ENCODE results near the gene STK36.

STK36 gene

DNA sequence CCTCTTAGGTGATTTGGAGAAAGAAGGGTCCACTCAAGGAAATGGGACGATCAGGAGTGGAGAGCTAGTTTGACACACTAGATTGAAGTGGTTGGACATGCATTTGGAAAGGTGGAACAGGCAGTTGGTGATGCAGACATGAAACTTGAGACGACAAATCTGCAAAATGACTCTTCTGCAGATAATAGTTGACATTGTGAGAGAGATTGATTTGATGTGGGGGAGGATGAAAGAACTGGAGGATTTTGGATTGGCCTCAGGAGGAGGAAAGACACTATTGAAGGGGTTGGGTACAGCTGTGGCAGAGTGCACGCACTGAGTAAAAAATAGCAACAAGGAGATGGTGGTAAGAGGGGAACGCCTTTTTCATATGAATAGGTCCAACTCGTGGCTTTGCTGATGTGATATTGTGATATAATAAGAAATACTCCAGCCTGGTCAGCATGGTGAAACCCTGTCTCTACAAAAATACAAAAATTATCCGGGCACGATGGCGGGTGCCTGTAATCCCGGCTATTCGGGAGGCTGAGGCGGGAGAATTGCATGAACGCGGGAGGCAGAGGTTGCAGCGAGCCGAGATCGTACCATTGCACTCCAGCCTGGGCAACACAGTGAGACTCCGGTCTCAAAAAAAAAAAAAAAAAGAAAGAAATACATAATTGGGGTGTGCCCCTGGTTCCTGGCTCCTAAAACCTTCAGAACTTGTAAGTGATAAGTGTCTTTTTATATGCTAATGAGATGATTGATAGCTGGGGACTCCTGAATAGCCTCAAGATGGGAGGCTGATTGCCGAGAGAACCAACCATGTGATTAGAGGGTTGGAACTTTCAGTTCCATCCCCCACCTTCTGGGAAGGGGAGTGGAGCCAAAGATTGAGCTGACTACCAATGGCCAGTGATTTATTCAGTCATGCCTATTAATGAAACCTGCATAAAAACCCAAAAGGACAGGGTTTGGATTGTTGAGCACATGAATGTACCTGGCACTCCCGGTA is 48.5 kb downstream of the STK36 start:
- no peak for DNase-seq

DNA sequence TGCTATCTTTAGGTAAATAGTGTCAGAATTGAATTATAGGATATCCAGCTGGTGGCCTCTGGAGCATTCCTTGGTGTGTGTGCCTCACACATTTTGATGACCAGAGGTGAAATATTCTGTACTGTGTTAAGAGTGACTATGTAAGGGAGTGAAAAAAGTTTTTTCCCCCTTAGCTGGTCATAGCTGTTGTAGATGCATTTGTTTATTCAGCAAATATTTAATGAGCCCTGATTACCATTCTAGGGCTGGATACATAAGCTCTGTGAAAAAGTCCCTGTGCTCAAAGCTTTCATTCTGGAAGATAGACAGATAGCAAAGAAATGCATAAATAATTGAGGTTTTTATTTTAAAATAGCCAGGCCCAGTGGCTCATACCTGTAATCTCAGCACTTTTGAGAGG is 49.6 kb downstream of the STK36 start:
- DNase-seq = no peak

DNA sequence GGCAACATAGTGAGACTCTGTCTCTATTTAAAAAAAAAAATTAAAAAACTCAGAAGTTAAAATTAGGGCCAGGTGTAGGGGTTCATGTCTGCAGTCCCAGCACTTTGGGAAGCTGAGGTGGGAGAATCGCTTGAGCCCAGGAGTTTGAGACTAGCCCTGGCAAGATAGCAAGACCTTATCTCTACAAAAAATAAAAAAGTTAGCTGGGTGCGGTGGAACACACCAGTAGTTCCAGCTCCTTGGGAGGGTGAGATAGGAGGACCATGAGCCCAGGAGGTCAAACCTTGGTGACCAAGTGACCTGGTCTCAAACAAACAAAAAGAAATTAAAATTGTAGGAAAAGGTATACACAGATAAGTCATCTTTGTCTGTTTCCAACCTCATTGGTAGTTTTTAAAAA is 50.0 kb downstream of the STK36 start:
- no peak for DNase-seq

DNA sequence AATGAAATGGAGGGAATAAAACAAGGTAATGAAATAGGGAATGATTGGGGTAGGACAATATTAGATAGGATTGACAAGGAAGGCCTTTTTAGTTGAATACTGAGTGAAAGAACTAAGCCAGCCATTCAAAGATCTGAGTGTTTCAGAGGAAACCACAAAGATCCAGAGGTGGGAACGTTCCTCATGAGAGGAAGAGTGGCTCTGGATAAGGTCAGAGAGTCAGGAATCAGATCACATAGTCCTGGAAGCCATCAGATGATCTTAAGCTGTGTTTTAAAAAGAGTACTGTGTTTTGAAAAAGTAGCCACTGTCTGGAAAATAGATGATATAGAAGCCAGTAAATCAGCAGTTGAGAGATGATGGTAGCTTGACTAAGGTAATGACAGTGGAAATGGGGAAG is 50.5 kb downstream of the STK36 start:
- DNase-seq = no peak

DNA sequence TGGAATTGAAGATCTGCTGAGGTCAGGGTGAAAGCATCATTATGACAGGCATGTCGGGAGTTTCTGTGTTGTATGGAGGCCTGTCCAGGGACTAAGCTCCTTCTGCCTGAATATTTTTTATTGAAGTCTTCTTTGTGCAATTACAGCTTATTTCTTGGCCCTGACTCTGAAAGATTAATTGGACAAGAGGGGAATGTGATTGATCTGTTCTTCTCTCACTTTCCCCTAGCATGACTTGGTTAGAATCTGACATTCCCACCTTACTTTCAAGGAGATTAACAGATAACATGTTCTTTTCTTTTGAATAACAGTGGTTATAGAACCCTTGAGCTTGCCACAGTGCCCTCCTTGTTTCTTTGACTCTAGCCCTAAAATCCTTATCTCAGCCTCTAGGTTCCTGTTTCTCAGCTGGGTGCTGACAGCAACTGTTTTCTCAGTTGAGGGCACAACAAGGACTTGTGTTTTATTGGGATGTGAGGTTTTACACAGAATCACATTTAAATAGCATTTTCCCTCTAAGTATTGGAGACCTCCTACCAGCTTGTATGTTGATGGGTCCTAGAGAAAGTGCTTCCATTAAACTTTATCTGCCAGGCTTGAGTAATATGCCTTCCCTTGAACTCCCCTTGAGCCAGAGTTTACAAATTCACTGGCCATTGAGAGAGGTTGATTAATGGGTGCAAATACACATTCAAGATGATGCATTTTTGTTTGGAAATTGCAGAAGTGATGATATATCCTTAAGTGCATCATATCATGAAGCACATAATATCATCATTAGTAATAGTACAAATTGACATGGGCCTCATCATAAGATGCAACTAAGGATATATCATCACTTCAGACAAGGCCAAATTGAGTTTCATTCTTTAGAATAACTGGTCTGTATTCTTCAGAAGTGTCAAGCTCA is 51.2 kb downstream of the STK36 start:
- no peak for DNase-seq

DNA sequence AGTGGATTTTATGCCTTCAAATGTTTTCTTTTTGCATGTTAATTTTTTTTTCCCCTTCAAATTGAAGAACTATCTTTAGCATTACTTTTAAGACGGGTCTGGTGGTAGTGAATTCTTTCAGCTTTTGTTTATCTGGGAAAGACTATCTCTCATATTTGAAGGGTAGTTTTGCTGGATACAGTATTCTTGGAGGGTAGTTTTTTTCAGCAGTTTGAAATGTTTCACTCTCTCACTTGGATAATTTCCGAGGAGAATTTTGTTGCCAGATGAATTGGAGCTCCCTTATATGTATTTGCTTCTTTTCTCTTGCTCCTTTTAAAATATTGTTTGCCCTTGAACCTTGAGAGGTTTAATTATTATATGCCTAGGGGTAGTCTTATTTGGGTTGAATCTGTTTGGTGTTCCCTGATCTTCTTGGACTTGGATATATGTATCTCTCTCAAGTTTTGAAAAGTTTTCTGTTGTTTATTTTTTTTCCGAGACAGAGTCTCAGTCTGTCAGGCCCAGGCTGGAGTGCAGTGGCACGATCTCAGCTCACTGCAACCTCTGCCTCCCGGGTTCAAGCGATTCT is 54.2 kb downstream of the STK36 start:
- no peak for DNase-seq

DNA sequence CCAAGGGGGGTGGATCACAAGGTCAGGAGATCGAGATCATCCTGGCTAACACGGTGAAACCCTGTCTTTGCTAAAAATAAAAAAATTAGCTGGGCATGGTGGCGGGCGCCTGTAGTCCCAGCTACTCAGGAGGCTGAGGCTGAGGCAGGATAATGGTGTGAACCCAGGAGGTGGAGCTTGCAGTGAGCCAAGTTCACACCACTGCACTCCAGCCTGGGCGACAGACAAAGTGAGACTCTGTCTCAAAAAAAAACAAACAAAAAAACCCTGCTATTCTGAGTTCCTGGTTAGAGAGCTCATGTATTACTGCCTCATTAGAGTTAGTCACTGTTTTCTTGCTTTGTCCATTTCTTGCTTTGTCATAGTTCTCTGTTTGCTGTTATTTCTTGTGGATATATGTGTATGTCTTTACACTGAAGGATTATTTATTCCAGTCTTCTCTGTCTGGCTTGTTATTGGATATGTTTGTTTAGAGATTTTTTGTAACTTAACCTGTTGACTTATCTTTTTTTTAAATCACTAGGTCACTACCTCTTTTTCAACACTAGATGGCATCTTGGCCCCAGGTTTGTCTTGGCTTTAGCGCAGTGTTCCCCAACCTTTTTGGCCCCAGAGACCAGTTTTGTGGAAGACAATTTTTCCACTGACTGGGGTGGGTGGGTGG is 55.7 kb downstream of the STK36 start:
- no peak for DNase-seq

DNA sequence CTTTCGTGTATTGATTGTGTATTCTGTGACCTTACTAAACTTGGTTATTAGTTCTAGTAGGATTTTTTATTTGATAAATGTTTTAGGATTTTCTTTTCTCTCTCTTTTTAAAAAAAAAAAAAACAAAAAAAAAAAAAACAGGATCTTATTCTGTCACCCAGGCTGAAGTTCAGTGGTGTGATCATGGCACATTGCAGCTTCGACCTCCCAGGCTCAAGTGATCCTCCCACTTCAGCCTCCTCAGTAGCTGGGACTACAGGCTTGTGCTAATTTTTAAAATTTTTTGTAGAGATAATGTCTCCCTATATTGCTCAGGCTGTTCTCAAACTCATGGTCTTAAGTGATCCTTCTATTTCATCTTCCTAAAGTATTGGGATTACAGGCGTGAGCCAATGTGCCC is 57.8 kb downstream of the STK36 start:
- no peak for DNase-seq

DNA sequence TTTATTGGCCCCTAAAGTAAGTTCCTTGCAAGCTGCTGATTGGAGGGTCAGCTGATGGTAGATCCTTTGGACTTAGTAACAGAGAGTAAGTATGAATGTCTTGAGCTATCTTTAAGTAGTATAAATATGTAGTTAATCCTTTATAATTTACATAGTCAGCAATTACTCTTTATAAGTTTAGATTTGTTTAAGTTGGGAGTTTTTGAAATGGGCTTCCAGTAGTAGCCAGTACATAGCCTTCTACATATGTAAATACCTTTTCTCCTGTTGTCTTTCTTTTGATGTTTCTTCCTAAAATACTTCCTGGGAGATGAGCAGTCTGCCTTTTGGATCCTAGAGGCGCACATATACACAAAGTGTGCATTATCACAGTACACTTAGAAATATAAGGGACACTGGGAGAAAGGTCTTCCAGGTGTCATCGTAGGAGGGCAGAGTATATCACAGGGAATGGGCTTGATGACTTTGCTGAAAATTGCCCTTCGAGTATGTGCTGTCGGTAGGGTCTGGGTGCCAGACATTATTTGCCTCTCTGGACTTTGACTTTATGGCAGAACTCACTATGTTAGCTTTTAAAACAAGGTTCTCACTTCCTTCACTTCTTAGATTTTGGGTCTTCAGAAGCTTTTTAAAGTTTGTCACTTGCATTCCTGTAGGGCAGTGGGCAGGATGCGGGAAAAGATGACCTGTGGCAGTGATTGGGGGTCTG is 60.3 kb downstream of the STK36 start:
- no peak for DNase-seq

DNA sequence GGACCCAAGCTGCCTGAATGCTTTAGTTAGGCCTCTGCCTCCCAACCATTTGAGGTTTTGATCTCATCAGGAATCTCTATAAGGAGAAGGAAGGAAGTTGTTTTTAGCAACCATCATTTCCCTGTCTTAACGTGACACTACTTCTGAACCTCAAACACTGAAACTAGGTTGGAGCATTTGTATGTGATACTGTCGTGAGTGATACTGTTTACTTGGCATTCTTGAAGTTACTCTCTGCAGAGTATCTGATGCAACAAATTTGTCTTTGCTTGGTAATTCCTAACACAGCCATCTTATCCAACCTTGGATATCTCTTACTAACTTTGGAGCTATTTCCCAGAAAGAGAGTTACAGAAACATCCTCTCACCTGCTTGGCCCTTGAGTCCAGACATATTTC is 60.9 kb downstream of the STK36 start:
- DNase-seq = no peak

DNA sequence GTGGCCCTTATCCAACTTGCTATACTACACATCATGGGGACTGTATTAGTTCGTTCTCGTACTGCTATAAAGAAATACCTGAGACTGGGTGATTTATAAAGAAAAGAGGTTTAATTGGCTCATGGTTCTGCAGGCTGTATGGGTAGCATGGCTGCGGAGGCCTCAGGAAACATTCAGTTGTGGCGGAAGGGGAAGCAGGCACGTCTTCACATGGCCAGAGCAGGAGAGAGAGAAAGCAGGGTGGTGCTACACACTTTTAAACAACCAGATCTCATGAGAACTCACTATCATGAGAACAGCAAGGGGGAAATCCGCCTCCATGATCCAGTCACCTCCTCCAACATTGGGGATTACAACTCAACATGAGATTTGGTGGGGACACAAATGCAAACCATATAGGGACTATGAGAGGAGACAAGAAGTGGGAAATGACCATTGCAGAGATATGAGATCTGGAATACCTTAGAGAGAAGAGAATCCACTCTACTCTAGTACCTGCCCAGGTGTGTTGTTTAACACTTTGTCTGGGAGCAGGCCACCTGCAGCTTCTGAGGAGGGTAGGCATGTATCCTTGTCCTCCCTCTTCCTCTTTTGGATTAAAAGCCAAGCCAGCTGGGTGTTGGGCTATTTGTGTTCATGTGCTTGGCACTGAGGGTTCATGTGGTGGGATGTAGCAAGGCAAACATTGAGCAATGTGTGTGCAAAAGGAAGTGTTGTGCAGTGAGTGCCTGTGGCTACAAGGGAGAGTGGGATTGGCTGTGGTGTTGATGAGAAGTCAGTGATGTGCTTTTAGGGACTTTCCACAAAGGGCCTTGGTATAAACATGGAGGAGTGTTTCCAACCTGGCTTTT is 61.5 kb downstream of the STK36 start:
- DNase-seq = no peak

DNA sequence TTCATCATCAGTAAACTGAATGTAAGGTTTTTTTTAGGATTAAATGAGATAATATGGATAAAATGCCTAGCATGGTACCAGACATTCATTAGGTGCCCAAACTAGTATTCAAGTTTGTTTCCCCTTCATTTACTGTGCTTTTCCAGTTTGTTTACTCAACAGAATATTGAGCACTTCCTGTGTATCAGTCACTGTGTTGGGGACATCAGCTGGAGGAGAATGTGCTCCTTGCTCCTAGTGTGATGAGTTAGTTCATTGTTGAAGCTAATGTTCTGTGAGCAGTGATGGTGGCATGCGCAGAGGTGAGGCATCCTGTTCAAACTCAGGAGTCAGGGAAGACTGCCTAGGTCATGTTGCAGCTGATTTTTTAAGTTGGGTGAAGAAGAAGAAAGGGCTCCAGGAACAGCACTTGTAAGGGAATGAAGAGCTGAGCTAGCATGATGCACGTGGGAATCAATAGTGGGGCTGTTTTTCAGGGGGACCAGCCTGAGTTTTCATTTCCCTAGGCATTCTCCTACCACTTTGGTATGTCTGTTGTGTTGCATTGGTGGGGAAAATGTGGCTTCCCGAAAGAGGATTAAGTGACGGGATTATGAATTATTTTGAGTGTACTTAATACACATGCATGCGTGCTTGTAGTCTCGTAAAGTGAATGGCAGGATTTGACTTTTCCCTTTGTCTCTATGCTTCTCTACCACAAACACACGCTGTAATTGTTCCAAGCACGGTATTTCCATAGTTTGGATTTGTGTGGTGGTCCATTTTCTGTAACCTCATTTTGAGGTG is 62.5 kb downstream of the STK36 start:
- no peak for DNase-seq

DNA sequence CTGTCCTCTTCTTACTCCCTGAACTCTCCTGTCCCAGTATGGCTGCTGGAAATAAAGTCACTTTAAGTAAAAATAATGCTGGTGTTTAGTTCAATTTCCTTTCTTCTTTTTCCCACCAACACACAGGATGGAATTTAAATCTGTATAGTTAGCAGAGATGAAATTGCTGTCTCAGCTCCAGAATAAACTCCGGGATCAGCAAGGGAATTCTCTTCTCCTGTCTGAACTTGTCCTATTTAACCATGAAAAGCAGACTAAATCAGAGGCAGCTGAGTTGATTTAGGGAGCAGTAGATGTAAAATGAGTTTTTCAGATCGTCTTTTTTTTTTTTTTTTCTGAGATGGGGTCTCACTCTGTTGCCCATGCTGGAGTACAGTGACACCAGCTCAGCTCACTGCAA is 64.6 kb downstream of the STK36 start:
- DNase-seq = no peak

DNA sequence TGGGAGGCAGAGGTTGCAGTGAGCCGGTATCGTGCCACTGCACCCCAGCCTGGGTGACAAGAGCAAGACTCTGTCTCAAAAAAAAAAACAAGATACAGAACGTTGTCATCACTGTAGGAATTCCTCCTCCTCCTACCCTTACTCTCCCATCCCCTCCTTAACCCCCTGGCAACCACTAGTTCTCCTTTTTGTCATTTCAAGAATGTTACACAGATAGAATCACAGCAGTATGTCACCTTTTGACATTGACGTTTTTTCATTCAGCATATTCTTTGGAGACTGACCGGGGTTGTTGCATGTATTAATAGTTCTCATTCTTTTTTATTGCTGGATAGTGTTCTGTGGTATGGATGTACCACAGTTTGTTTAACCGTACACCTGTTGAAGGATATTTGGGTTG is 71.2 kb downstream of the STK36 start:
- DNase-seq = no peak

DNA sequence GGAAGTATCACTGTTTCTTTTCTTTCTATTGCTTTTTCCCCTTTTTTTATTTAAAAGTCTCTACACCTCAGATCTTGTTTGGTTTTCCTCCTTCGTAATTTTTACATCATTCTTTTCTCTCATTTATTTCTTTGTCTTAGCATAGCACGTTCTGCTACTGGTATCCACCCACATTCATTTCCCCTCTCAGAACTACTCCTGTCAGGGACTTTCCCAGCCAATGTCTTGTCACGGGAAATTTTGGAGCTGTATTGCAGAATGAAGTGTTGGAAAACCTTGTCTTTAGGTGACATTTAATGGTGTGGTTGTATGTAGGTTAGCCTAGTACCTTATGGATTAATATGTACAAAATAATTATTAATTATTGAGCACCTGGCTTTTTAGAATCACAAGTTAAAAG is 72.7 kb downstream of the STK36 start:
- no peak for DNase-seq

DNA sequence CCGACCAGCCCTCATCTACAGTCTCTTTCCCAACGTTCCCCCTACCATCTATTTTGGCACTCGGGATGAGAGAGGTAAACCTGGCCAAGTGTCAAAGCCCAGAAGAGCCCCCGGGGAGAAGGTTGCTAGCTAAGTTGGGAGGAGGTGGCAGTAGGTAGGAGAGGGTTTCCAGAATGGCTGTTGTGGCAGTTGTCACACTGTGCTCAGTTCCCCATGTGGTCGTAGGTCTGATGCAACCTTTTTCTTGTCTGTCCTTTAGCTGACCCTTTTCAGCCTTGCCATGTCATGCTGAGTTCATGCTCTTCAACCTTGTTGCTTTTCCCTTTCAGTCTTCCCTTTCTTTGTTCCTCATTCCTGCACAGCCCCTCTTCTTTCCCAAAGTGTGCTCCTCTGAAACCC is 73.3 kb downstream of the STK36 start:
- no peak for DNase-seq

DNA sequence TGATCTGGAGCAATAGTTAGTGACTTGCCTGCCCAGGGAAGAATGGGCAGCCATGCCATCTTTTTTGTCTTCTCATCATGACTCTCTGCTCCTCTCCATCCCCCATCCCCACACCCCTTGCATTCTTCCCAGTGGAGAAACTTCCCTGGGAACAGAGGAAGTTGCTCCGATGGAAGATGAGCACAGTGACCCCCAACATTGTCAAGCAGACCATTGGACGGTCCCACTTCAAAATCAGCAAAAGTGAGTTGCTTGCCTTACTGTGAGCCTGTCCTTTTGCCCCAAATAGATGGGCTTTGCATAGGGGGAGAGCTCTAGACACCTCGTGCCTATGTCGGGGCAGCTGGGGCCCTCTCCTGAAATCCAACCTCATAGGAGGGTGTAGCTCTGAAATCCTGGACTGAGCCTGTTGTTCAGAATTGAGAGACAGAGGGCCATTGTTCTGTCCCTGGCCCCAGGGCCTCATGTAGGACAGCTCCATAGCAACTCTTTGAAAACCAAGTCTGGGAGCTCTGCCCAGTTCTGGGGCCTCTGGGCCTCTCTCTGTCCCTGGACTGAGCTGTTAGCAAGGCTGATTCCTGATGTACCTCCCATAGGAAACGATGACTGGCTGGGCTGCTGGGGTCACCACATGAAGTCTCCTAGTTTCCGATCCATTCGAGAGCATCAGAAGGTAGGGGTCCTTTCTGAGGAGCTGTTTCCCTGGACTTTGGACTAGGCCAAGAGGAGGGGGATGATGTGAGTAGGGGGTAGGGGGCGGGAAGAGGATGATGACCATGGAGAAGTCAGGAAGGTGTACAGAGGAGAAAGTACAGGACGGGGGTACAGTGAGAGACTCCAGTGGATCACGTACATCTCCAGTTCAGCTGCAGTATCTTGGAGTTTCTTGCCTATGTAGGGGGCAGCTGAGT is 73.9 kb downstream of the STK36 start:
- DNase-seq = no peak

DNA sequence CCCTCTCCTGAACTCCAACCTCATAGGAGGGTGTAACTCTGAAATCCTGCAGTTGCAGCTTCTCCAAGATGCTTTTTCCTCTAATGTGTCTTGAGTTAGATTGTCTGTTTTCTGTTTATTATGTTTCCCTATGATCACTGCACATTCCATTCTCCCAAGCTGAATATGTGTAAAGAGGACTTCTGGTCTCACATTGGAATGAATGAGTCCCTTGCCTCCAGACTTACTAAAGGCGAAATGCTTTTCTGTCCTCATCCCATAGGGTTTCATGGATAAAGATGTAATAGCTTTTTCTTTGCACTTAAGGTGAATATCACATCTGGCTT is 74.5 kb downstream of the STK36 start:
- DNase-seq = no peak

DNA sequence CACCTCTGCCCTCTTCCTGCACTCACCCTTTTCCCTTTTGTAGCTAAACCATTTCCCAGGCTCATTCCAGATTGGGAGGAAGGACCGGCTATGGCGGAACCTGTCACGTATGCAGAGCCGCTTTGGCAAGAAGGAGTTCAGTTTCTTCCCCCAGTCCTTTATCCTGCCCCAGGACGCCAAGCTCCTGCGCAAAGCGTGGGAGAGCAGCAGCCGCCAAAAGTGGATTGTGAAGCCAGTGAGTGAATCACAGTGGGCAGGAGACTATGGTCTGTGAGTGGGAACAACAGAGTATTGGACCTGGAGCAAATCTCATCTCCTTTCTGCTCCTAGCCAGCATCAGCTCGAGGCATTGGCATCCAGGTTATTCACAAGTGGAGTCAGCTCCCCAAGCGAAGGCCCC is 75.1 kb downstream of the STK36 start:
- no peak for DNase-seq
